Stimulated activated CD4-positive, alpha-beta T cell treated with anti-CD3 and anti-CD28 coated beads, Interleukin-4, amount 100 ng/mL, for 24 hours (primary cell): Measurements from ENCODE around the gene MAST1.
"Not testable (repeated sequence)": the region's sequence is repeated elsewhere in the genome, so short reads cannot be mapped to it uniquely, and the experiment has no call there.

Source experiments
- DNase-seq: peaks from one replicate; pipeline ENCODE4 v3.0.0-alpha.2; 2020

The MAST1 gene

GRCh38 chr19:12838182-12838885 is at the start of gene MAST1:
TSS of gene MAST1 (plus strand) at chr19:12838515. CDS start at chr19:12838573, 58 bp downstream.
- DNase-seq = peak; percentile 34

DNA sequence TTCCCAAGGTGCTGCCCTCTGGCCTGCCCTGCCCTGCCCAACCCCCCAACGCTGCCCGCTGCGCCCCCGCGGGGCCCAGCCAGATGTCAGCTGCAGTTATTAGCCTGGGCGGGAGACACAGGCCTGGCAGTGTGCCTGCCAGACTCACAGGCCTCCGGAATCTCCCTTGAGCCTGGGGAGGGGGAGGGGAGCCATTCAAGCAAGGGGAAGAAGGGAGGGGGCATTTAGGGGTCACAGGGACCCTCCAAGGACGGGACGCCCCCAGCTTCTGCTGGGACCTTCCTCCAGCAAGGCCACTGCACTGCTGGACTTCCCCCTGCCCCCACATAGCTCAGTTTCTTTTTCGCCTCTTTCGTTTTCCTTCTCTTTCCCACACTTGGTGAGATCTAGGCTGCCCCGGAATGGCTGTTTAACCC is 49.6 kb upstream of the MAST1 start:
- peak; percentile 47 for DNase-seq

DNA sequence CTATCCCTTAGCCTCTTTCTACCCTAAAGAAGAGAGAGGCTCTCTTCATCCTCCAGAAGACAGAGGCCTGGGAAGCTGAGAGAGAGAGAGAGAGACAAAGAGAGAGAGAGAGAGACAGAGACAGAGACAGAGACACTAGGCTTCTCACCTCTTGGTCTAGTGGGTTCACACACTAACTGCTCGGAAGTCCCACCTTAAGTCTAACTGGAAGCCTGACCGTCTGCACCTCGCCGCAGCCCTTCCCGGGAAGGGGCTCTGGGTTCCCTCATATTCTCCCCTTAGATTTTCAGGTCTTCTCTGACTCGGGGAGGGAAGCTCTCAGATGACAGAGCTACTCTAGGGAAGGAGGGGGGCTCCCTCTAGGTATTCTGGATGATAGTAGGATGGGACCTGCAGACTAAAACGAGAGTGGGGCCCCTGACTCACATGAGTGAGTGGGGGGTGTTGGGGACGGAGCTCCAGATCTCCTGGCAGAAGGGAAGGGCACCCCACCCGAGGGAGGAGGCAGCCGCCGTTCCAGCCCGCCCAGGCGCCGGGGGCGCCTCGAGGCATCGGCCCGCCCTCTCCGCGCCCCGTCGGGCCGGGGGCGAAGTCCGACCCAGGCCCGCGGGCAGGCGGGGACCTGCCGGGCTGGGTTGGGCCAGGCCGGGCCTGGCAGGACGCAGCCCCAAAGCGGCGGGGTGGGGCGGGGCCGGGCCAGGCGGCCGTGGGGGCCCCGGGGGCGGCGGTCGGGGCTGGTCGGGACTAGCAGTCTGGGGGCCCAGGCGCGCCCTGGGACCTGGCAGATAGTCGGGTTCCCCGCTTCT is 49.0 kb upstream of the MAST1 start:
- DNase-seq = peak; percentile 53

DNA sequence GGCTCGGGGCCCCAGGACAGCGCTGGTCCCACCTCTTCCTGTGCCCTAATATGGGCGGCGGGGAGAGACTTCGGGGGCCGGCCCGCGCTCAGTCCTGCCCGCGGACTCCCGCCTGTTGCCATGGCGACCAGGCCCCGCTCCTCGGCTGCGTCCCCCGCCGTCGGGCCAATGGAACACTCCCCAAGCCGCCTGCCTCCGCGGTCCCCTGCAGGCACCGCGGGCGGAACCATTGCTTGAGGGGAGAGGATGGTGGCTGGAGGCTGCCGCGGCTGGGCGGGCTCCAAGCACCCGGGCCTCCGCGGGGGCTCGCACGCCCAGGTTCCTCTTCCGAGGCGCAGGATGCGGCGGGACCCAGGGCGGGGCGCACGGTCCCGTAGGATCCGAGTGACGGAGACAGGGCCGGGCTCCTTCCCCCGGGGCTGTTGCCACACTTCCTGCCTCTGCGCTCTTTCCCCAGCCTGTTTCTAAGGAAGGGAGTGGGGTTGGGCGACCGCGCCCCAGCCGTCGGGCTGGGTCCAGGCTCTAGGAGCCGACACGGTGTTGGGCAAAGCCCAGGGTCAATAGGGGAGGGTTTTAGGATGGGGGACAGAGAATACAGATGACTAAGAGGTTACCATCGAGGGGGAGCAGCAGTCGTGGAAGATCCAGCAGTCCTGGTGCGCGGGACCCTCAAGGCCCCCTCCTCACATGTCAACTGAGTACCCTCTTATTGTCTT is 48.3 kb upstream of the MAST1 start:
- DNase-seq = peak; percentile 91

- DNase-seq = no peak
Observed at GRCh38 chr19:12790628-12791344, 47.5 kb upstream of the MAST1 start.

DNA sequence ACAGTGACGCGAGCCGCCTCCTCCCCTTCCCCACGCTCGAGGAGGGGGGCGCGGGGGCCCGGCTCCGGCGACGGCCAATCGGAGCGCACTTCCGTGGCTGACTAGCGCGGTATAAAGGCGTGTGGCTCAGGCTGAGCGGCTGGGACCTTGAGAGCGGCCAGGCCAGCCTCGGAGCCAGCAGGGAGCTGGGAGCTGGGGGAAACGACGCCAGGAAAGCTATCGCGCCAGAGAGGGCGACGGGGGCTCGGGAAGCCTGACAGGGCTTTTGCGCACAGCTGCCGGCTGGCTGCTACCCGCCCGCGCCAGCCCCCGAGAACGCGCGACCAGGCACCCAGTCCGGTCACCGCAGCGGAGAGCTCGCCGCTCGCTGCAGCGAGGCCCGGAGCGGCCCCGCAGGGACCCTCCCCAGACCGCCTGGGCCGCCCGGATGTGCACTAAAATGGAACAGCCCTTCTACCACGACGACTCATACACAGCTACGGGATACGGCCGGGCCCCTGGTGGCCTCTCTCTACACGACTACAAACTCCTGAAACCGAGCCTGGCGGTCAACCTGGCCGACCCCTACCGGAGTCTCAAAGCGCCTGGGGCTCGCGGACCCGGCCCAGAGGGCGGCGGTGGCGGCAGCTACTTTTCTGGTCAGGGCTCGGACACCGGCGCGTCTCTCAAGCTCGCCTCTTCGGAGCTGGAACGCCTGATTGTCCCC is 46.8 kb upstream of the MAST1 start, which contains the start of gene JUNB:
JUNB (plus strand) TSS at position 142 of the 706 bp plus-strand sequence; CDS start at position 428, 286 bp downstream.
- peak; percentile 96 for DNase-seq

DNA sequence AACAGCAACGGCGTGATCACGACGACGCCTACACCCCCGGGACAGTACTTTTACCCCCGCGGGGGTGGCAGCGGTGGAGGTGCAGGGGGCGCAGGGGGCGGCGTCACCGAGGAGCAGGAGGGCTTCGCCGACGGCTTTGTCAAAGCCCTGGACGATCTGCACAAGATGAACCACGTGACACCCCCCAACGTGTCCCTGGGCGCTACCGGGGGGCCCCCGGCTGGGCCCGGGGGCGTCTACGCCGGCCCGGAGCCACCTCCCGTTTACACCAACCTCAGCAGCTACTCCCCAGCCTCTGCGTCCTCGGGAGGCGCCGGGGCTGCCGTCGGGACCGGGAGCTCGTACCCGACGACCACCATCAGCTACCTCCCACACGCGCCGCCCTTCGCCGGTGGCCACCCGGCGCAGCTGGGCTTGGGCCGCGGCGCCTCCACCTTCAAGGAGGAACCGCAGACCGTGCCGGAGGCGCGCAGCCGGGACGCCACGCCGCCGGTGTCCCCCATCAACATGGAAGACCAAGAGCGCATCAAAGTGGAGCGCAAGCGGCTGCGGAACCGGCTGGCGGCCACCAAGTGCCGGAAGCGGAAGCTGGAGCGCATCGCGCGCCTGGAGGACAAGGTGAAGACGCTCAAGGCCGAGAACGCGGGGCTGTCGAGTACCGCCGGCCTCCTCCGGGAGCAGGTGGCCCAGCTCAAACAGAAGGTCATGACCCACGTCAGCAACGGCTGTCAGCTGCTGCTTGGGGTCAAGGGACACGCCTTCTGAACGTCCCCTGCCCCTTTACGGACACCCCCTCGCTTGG is 46.1 kb upstream of the MAST1 start:
- DNase-seq = peak; percentile 79

DNA sequence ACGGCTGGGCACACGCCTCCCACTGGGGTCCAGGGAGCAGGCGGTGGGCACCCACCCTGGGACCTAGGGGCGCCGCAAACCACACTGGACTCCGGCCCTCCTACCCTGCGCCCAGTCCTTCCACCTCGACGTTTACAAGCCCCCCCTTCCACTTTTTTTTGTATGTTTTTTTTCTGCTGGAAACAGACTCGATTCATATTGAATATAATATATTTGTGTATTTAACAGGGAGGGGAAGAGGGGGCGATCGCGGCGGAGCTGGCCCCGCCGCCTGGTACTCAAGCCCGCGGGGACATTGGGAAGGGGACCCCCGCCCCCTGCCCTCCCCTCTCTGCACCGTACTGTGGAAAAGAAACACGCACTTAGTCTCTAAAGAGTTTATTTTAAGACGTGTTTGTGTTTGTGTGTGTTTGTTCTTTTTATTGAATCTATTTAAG is 45.4 kb upstream of the MAST1 start:
- DNase-seq = no peak

DNA sequence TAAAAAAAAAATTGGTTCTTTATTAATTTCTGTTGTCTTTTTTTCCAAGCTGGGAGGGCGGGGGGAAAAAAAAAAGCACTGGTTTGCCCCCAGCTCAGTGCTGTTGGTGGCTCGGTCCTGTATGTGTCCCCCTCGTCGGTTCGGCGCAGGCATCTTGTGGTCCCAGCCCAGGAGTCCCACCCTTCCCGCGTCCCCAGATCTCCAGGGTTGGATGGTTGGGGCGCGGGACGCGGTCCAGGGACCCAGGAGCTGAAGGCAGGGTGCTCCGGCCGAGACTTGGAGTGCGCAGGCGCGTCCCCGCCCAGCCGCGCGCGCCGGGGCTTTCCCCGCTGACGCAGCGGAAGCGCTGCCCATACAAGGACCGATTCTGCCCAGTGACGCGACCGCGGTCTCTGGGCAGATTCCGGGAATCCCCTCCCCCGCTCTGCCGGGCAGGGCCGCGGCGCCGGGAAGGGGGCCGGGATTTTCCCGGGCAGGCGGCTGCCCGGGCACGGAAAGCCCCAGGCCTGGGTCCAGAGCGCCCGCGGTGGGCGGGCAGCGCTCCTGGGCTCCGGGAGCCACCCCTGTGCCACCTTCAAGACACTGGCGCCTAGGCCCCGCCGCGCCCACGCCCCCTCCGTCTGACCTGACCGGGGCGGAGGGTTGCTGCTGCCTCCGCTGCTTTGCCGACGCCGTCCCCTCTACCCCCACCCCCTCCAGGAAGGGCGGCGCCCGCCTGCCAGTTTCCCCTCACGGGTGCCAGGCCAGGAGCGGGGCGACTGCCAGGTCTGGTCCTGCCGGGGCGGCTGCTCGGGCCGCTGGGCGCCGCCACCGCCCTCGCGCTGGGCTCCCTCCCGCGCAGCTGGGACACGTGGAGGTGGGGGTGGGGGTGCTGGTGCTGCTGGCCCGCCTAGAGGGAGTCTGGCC is 44.8 kb upstream of the MAST1 start:
- peak; percentile 91 for DNase-seq

- no peak for DNase-seq
Observed at GRCh38 chr19:12794196-12794941, 43.9 kb upstream of the MAST1 start.

GRCh38 chr19:12794971-12795381 is 43.3 kb upstream of the MAST1 start:
- no peak for DNase-seq

DNA sequence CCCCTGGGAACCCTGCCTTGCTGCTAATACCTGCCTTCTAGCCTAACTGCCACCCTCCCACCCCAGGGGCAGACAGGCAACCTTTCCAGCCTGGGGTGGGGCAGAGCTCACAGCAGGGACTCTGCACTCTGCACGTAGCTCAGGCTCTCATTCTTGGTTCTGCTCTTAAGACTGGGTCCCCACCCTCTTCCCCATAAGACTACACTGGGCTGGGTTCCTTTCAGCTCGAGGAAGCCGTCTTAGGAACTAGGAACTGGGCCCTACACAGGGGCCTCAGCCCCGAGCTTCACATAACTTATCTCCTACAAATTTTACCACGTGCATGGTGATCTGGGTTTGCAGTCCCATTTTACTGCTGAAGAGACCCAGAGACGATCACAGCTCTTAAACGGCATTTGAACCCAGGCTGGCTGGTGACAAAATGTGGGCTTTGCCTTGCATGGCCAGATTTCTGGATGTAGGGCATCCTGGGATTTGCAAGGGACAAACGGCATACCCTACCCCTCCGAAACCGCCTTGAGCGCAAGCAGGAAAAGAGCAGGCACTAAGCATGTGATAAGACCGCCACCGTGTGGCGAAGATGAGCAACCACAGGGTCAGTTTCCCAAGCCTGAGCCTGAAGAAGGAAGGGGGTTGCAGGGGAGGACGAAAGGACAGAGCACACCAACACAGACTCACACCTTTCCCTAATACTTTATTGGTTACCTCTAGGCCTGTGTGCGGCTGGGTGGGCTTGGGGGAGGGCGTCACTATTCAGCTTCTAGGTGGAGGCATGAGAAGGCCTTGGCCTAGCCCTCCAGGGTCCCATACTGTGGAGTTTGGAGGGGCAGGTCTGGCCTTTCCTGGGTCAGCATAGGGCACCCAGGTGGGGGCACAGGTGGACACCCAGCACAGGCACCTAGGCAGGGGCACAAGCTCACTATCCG is 41.9 kb upstream of the MAST1 start:
- peak; percentile 80 for DNase-seq

DNA sequence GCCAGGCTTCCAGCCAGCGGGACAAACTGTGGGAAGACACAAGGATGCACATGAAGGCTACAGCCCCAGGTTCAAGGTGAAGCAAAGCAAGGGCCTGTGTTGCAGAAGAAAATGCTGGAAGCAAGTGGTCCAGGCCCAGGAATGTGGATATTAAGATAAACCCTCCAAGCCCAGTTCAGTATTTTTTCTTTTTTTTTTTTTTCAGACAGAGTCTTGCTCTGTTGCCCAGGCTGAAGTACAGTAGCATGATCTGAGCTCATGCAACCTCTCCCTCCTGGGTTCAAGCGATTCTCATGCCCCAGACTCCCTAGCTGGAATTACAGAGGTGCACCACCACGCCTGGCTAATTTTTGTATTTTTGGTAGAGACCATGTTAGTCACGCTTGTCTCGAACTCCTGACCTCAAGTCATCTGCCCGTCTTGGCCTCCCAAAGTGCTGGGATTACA is 41.2 kb upstream of the MAST1 start:
- no peak for DNase-seq

- DNase-seq = not testable (repeated sequence)
Observed at GRCh38 chr19:12797607-12798006, 40.7 kb upstream of the MAST1 start.

DNA sequence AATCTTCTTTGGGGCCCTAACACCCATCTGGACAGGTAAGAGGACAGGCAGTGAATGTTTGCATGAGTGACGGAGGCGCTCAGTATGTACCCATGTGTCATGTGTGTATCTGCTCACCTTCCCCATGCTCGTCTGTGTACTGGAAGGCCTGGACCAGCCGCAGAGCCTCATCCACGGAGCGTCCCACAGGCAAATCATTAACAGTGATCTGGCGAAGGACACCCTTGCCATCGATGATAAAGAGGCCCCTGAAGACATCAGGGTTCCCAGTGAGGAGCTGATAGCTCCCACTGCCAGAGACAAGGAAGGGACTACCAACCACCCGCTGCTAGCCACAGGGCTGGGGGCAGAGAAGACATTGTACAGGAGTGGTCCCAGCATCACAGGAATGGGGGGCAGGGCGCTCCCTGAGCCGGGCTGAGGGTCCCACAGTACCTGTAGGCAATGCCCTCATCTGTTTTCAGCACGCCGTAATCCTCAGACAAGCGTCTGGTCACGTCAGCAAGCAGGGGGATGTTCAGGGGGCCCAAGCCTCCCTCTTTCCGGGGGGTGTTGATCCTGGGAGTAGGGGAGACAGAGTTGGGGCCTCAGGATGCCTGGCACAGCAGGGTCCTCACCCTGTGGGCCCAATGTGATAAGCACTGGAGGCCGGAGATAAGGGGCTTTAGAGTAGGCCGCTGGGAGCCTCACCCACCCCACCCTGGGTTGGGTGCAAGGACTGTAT is 38.4 kb upstream of the MAST1 start:
- no peak for DNase-seq

DNA sequence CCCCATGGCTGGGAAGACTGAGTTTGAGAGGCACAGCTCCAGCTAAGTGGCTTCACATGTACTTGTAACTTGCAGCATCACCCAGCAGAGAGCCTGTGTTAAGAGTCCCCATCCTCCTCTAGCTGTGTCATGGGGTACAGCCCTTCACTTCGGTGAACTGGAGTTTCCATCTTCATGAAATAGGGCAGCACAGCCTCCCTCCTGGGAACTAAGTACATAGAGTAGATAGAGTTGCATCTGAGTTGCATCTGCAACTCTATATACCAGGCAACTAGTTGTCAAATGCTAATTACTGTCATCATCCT is 37.9 kb upstream of the MAST1 start:
- DNase-seq = no peak

DNA sequence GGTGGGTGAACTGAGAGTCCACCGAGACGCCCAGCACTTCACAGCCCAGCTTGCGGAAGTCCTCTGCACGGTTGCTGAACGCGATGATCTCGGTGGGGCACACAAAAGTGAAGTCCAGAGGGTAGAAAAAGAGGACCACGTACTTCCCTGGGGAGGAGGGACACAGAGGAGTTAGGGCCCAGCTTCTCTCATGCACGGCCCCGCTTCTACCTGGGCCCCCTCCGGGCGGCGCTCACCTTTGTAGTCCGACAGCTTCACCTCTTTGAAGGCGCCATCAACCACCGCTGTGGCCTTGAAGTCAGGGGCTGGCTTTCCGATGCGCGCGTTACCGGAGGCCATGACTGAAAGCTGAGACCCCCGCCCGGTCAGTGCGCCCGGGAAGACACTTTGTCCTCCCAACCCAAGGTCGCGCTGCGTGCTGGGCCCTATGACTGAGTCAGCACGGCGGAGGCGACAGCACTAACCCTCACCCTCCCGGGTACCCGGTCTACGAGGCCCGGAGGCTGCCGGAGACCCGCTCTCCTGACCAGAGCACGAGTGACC is 37.3 kb upstream of the MAST1 start:
- peak; percentile 31 for DNase-seq
